H1 (cell line): Measurements from ENCODE around the gene NOS1AP. TPM values are rescaled to one million over a fixed set of nuclear protein-coding genes. Genes with fewer than 3 reads are reported as not detected.

Source experiments
- CTCF ChIA-PET: fragments of 300-600 bp; sonication (Branson Sonifier 250); formaldehyde crosslinking; loops from one replicate; lab custom pipeline; 2021; ENCODE audit not compliant: partially characterized antibody; lab: Charles Lee
- POLR2A ChIA-PET: fragments of 300-600 bp; sonication (Branson Sonifier 250); formaldehyde crosslinking; loops from one replicate; lab custom pipeline; 2021; ENCODE audit warnings: inconsistent platforms; ENCODE audit not compliant: partially characterized antibody; lab: Charles Lee
- DNase-seq, 2 experiments: peaks; one replicate each; pipeline versions ENCODE4 v3.0.0 to v3.0.0-alpha.2; 2010 to 2022; ENCODE audit warnings: low spot score in 2 of 2, low read depth in 1 of 2, mixed read lengths in 1 of 2
- FAIRE-seq: peaks from 2 replicates; lab custom pipeline; 2011; peaks lifted over from hg19 to GRCh38; lab: Jason Lieb, UNC
- H2AFZ ChIP-seq: 2 replicates; pipeline ENCODE4 v1.8.1; 2012; ENCODE audit warnings: low read length, inconsistent platforms
- H2AK5ac ChIP-seq: 2 replicates; pipeline ENCODE4 v1.6.1; 2013; ENCODE audit warnings: low read depth, low read length
- H2BK120ac ChIP-seq: replicated peaks from 2 replicates; pipeline ENCODE3; 2013; ENCODE audit warnings: low read depth, low read length, inconsistent platforms
- H2BK12ac ChIP-seq: 2 replicates; pipeline ENCODE4 v1.6.1; 2013; ENCODE audit warnings: low read depth, low read length
- H2BK15ac ChIP-seq: 2 replicates; pipeline ENCODE4 v1.6.1; 2013; ENCODE audit warnings: low read length
- H2BK20ac ChIP-seq: 2 replicates; pipeline ENCODE4 v1.6.1; 2013; ENCODE audit warnings: low read length
- H2BK5ac ChIP-seq: 2 replicates; pipeline ENCODE4 v1.6.1; 2013; ENCODE audit warnings: low read depth, low read length
- H3K14ac ChIP-seq: 2 replicates; pipeline ENCODE4 v1.6.1; 2013; ENCODE audit warnings: inconsistent platforms; ENCODE audit not compliant: insufficient read length
- H3K18ac ChIP-seq: 2 replicates; pipeline ENCODE4 v1.6.1; 2013; ENCODE audit warnings: low read length; ENCODE audit errors: extremely low read depth
- H3K23ac ChIP-seq: 2 replicates; pipeline ENCODE4 v1.6.1; 2013; ENCODE audit warnings: inconsistent platforms; ENCODE audit not compliant: insufficient read length
- H3K23me2 ChIP-seq: 2 replicates; pipeline ENCODE4 v1.6.1; 2013; ENCODE audit warnings: low read depth, low read length
- H3K27ac ChIP-seq: 2 replicates; pipeline ENCODE4 v1.6.1; 2011; ENCODE audit warnings: low read depth, low read length, inconsistent platforms
- H3K27me3 ChIP-seq, 4 experiments: replicated peaks in 1 of 4; 1 replicate in 1 of 4; 2 replicates in 3 of 4; pipeline versions ENCODE4 v1.6.1 to v1.8.1; 2011 to 2013; ENCODE audit warnings: low read length in 3 of 4, mild to moderate bottlenecking in 3 of 4, inconsistent platforms in 2 of 4, mixed read lengths in 2 of 4, moderate library complexity in 1 of 4; ENCODE audit not compliant: control insufficient read depth in 3 of 4, insufficient read depth in 3 of 4; ENCODE audit errors: extremely low read depth in 1 of 4
- H3K36me3 ChIP-seq, 4 experiments: 2 replicates each; pipeline versions ENCODE4 v1.6.1 to v1.8.1; 2011 to 2013; ENCODE audit warnings: mild to moderate bottlenecking in 4 of 4, low read length in 3 of 4, moderate library complexity in 2 of 4, control low read depth in 1 of 4, inconsistent platforms in 1 of 4; ENCODE audit not compliant: insufficient read depth in 4 of 4, control insufficient read depth in 2 of 4
- H3K4ac ChIP-seq: replicated peaks from 2 replicates; pipeline ENCODE3; 2013; ENCODE audit warnings: low read length, low read depth, mixed read lengths, inconsistent platforms; ENCODE audit not compliant: insufficient read length
- H3K4me1 ChIP-seq, 4 experiments: replicated peaks in 1 of 4; 1 replicate in 1 of 4; 2 replicates in 3 of 4; pipeline versions ENCODE4 v1.6.1 to v1.8.1; 2011 to 2013; ENCODE audit warnings: low read length in 3 of 4, inconsistent platforms in 2 of 4, mixed read lengths in 1 of 4; ENCODE audit not compliant: insufficient read depth in 4 of 4, control insufficient read depth in 3 of 4
- H3K4me2 ChIP-seq, 2 experiments: 2 replicates each; pipeline versions ENCODE4 v1.6.1 to v1.8.1; 2011 to 2013; ENCODE audit warnings: low read depth in 2 of 2, low read length in 2 of 2, control low read depth in 1 of 2, inconsistent platforms in 1 of 2, mild to moderate bottlenecking in 1 of 2; ENCODE audit not compliant: insufficient read depth in 1 of 2
- H3K4me3 ChIP-seq, 4 experiments: fragments of 200-600, 300-600 bp in 1 of 4; sonication (generic), shearing (Covaris generic), sonication (Bioruptor Twin) in 1 of 4; 2 replicates each; pipeline versions ENCODE4 v1.5.1 to v1.8.1; 2011 to 2016; ENCODE audit warnings: low read length in 4 of 4, low read depth in 3 of 4, control low read depth in 2 of 4, inconsistent platforms in 2 of 4, mild to moderate bottlenecking in 2 of 4, mixed read lengths in 1 of 4, moderate library complexity in 1 of 4; ENCODE audit not compliant: insufficient read depth in 2 of 4; ENCODE audit errors: extremely low read depth in 1 of 4
- H3K56ac ChIP-seq: replicated peaks from 2 replicates; pipeline ENCODE3; 2013; ENCODE audit warnings: low read depth, mild to moderate bottlenecking, mixed read lengths, low read length, inconsistent platforms; ENCODE audit not compliant: insufficient read length
- H3K79me1 ChIP-seq: 2 replicates; pipeline ENCODE4 v1.6.1; 2013; ENCODE audit warnings: low read depth, low read length, control low read depth
- H3K79me2 ChIP-seq, 2 experiments: 2 replicates each; pipeline versions ENCODE4 v1.6.1 to v1.8.1; 2012 to 2013; ENCODE audit warnings: low read length in 2 of 2, mild to moderate bottlenecking in 2 of 2, inconsistent platforms in 1 of 2; ENCODE audit not compliant: insufficient read depth in 2 of 2, control insufficient read depth in 1 of 2
- H3K9ac ChIP-seq, 4 experiments: replicated peaks in 1 of 4; 1 replicate in 1 of 4; 2 replicates in 3 of 4; pipeline versions ENCODE4 v1.6.1 to v1.8.1; 2011 to 2013; ENCODE audit warnings: low read depth in 3 of 4, low read length in 3 of 4, control low read depth in 2 of 4, mild to moderate bottlenecking in 2 of 4, moderate library complexity in 2 of 4, inconsistent platforms in 1 of 4; ENCODE audit errors: extremely low read depth in 1 of 4
- H3K9me3 ChIP-seq, 2 experiments: 2 replicates each; pipeline versions ENCODE4 v1.6.1 to v1.8.1; 2012 to 2013; ENCODE audit warnings: mild to moderate bottlenecking in 2 of 2, moderate library complexity in 2 of 2, control low read depth in 1 of 2, inconsistent platforms in 1 of 2, low read depth in 1 of 2, low read length in 1 of 2, mixed read lengths in 1 of 2; ENCODE audit not compliant: insufficient read depth in 2 of 2
- H4K20me1 ChIP-seq, 2 experiments: replicated peaks in 1 of 2; 2 replicates each; pipeline versions ENCODE3 to v1.8.1; 2011 to 2013; ENCODE audit warnings: inconsistent platforms in 2 of 2, low read length in 2 of 2, mild to moderate bottlenecking in 1 of 2; ENCODE audit not compliant: insufficient read depth in 2 of 2, control insufficient read depth in 1 of 2
- H4K5ac ChIP-seq: 2 replicates; pipeline ENCODE4 v1.6.1; 2013; ENCODE audit warnings: low read length, low read depth, mixed read lengths, inconsistent platforms; ENCODE audit not compliant: insufficient read length
- H4K8ac ChIP-seq: 2 replicates; pipeline ENCODE4 v1.8.0; 2013; ENCODE audit warnings: mild to moderate bottlenecking, moderate library complexity, low read length, inconsistent platforms; ENCODE audit not compliant: insufficient read depth; ENCODE audit errors: extremely low read depth
- H4K91ac ChIP-seq: replicated peaks from 2 replicates; pipeline ENCODE3; 2013; ENCODE audit warnings: low read length, mixed read lengths, inconsistent platforms; ENCODE audit not compliant: insufficient read length
- ATF2 ChIP-seq: IDR thresholded peaks from 2 replicates; pipeline ENCODE4 v1.6.1; 2012; ENCODE audit warnings: low read length, inconsistent platforms
- CBX8 ChIP-seq: fragments of 300-800, 300-1000 bp; sonication (generic); IDR thresholded peaks from 2 replicates; pipeline ENCODE4 v1.7.1; 2016; ENCODE audit warnings: low read depth, low read length, borderline replicate concordance
- FOSL1 ChIP-seq: IDR thresholded peaks from 2 replicates; pipeline ENCODE4 v1.6.1; 2011; ENCODE audit warnings: mild to moderate bottlenecking, low read depth, low read length, moderate library complexity; ENCODE audit not compliant: insufficient read depth
- GTF2F1 ChIP-seq: IDR thresholded peaks from 2 replicates; pipeline ENCODE4 v1.6.1; 2012; ENCODE audit warnings: low read depth, low read length, improper control_type of control experiment, borderline replicate concordance
- JUND ChIP-seq: IDR thresholded peaks from 2 replicates; pipeline ENCODE4 v1.6.1; 2011; ENCODE audit warnings: mild to moderate bottlenecking, improper control_type of control experiment, low read length
- POLR2A ChIP-seq, 2 experiments: IDR thresholded peaks; 1 replicate in 1 of 2; 2 replicates in 1 of 2; pipeline ENCODE4 v1.6.1; 2011; ENCODE audit warnings: low read depth in 2 of 2, low read length in 2 of 2, mild to moderate bottlenecking in 2 of 2; ENCODE audit errors: control extremely low read depth in 1 of 2
- POU5F1 ChIP-seq: IDR thresholded peaks from 2 replicates; pipeline ENCODE4 v1.6.1; 2011; ENCODE audit warnings: low read depth, mild to moderate bottlenecking, low read length, moderate library complexity
- RBBP5 ChIP-seq: IDR thresholded peaks from 2 replicates; pipeline ENCODE4 v1.7.1; 2012; ENCODE audit warnings: low read depth, mild to moderate bottlenecking, inconsistent platforms, low read length, moderate library complexity, borderline replicate concordance
- RXRA ChIP-seq: IDR thresholded peaks from 2 replicates; pipeline ENCODE4 v1.6.1; 2011; ENCODE audit warnings: low read depth, mild to moderate bottlenecking, low read length, moderate library complexity; ENCODE audit not compliant: insufficient read depth
- SAP30 ChIP-seq: fragments of 300-600 bp; sonication (generic); IDR thresholded peaks from 2 replicates; pipeline ENCODE4 v1.7.1; 2012; ENCODE audit warnings: low read length, moderate library complexity, mild to moderate bottlenecking, inconsistent platforms; ENCODE audit not compliant: insufficient read depth, insufficient replicate concordance
- SIN3A ChIP-seq, 2 experiments: IDR thresholded peaks in 1 of 2; conservative IDR thresholded peaks in 1 of 2; 2 replicates each; pipeline ENCODE4 v1.6.1; 2011 to 2012; ENCODE audit warnings: low read length in 2 of 2, improper control_type of control experiment in 1 of 2, low read depth in 1 of 2, mild to moderate bottlenecking in 1 of 2
- SP4 ChIP-seq: IDR thresholded peaks from 2 replicates; pipeline ENCODE4 v1.6.1; 2012; ENCODE audit warnings: low read length, inconsistent platforms
- WGBS, 2 experiments: shearing (Covaris generic) in 1 of 2; methylation state at CpG; one replicate each; pipeline versions ENCODE4 v1.1.6 to v1.1.7; 2013 to 2015; ENCODE audit warnings: low lambda C conversion rate in 2 of 2, mixed read lengths in 2 of 2, inconsistent platforms in 1 of 2, low coverage in 1 of 2, missing lambda C conversion rate in 1 of 2; ENCODE audit not compliant: insufficient replicate concordance in 2 of 2, insufficient coverage in 1 of 2, insufficient read length in 1 of 2; ENCODE audit errors: extremely low coverage in 1 of 2, missing lambda C conversion rate in 1 of 2; 5-methylcytosine and 5-hydroxymethylcytosine counted together
- polyA plus RNA-seq, 7 experiments: library from polyadenylated mRNA; depleted of rRNA in 3 of 7; stranded (reverse) in 5 of 7; unstranded in 2 of 7; fragments of >200 nt in 5 of 7; fragments of 200-250 nt in 2 of 7; gene quantifications; 1 replicate in 5 of 7; 2 replicates in 1 of 7; 4 replicates in 1 of 7; pipeline versions ENCODE4 v1.2.1 to v1.2.3, GENCODE V29; 2011 to 2013; ENCODE audit warnings: missing spikeins in 2 of 7, mixed read lengths in 2 of 7
- total RNA-seq: library from RNA; stranded (reverse); fragmentation: NEBNext Ultra II Directional; extraction: Animal tissue kit (Norgen Biotek cat#: 25700); gene quantifications from 2 replicates; pipeline ENCODE4 v1.2.1, GENCODE V29; 2021

NOS1AP gene
- total and polyA plus RNA-seq, 2 of the 8 experiments (the other 6 are each of a cell fraction or from before 2014, with no cell fraction given) = 2.4 to 12.1 TPM

- Histone ChIP-seq H2AK5ac (peak overlapping the region; percentile 13; the same call in 1 of the 2 replicates), H2BK15ac (no peak overlapping the region), H3K18ac (peak overlapping the region; percentile 53; the same call in 1 of the 2 replicates), H3K4me2 (no peak overlapping the region; a peak in 1 of 4 replicates), H3K4ac (no peak overlapping the region), H2BK12ac (peak overlapping the region; percentile 55), H2BK20ac (no peak overlapping the region), H2BK120ac (no peak overlapping the region), H3K9me3 (no peaks in the 10 kb centered on the region), H3K9ac (no peak overlapping the region), H4K91ac (no peak overlapping the region), H3K79me1 (peaks cover 3% of the 10 kb centered on the region; the same call in 1 of the 2 replicates), H3K56ac (no peak overlapping the region), H2BK5ac (no peak overlapping the region), H3K79me2 (peaks cover 0 to 52% of the 10 kb centered on the region in 2 experiments; a peak in 3 of 4 replicates), H3K14ac (no peak overlapping the region), H3K4me1 (peaks cover 4 to 17% (median 11%) of the 10 kb centered on the region in 4 experiments; a peak in 5 of 7 replicates), H3K23me2 (no peaks in the 10 kb centered on the region; the same call in 1 of the 2 replicates), H3K23ac (no peak overlapping the region), H3K4me3 (no peak overlapping the region), H2AFZ (no peak overlapping the region), H4K20me1 (peaks cover 5 to 11% of the 10 kb centered on the region in 2 experiments), H4K5ac (no peak overlapping the region), H3K36me3 (no peaks in the 10 kb centered on the region), H3K27ac (no peak overlapping the region), H4K8ac (no peak overlapping the region), H3K27me3 (peaks cover 0 to 5% (median 2%) of the 10 kb centered on the region in 4 experiments; a peak in 4 of 7 replicates)
- WGBS, 2 experiments = 83% methylated on average over 1 of the region's 1 CpG; no CpG with 5 or more reads in 1 of the 2 experiments
- ChIA-PET CTCF (no interaction called here), POLR2A (no interaction called here)
- FAIRE-seq (no peak), DNase-seq (no peak)
- TF ChIP-seq FOSL1 (no peak), POLR2A (IDR thresholded peaks at IDR 0.05; ENCODE audit: control extremely low read depth in 1 of 2, low read depth in 2 of 2, low read length in 2 of 2) (no peak), SIN3A (conservative IDR thresholded peaks at IDR 0.05 in 1 of 2, IDR thresholded peaks at IDR 0.05 in 1 of 2; ENCODE audit: low read depth in 1 of 2, low read length in 2 of 2) (no peak), GTF2F1 (no peak), ATF2 (no peak), RXRA (no peak), JUND (no peak), POU5F1 (no peak), SAP30 (no peak), RBBP5 (no peak), CBX8 (no peak), SP4 (no peak)
These were observed 23.6 kb downstream of the NOS1AP start for GRCh38 chr1:162093095-162093494.
